G401.6 (cell line): ENCODE measurements around the gene ZNF747.
"Not testable (repeated sequence)": the region's sequence is repeated elsewhere in the genome, so short reads cannot be mapped to it uniquely, and the experiment has no call there.

Experiments used
- FAIRE-seq: peaks from 2 replicates; lab custom pipeline; 2012; peaks lifted over from hg19 to GRCh38; lab: Jason Lieb, UNC

Gene ZNF747

GRCh38 chr16:30557957-30558788 lies 23.5 kb upstream of the ZNF747 start, which contains the start of gene ZNF764:
TSS of gene ZNF764 (minus strand) at chr16:30558374. CDS start at chr16:30558182, 192 bp downstream.
- FAIRE-seq, result peak; percentile 99

GRCh38 chr16:30557707-30557956 lies 23.0 kb upstream of the ZNF747 start:
- FAIRE-seq, result no peak

DNA sequence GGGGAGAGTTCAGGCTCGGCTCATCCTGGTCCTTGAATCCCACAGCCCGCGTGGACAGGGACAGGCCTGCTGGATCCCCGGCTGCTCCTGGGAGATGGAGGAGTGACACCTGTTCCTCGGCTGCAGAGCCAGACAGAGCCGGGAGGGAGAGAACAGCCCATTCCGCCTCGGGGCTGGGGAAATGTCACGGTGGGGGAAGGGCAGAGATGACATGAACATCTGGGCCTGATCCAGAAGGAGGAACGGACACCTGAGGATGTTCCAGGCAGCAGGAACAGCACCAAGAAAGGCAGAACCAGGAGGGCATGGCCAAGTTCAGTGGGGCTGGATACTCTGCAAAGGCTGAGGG lies 21.4 kb upstream of the ZNF747 start:
- FAIRE-seq, result no peak

- FAIRE-seq, result no peak
Observed at GRCh38 chr16:30555315-30556124, 20.9 kb upstream of the ZNF747 start.

- no peak for FAIRE-seq
Observed at GRCh38 chr16:30554557-30555314, 20.1 kb upstream of the ZNF747 start.

DNA sequence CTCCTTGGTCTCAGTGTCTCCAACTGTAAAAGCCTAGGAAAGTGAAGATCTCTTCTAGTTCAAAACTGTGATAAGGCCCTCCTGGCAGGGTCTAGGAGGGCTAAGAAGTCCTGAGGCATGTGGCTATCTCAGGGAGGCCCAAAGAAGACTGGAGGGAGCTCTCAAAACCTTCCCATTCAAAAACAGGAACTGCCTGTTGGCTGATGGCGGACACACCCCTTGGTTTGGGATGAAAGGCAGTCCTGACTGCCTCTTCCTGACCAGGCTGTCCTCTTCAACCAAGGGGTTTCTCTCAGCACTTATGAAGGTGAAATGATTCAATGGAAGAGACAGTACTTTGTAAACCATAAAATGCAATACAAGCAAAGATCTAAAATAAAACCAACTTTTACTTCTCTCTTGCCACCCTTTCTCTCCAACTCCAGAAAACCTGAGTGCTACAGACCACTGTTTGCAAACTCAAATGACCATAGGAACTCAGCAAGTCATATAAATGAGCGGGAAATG lies 18.8 kb upstream of the ZNF747 start:
- FAIRE-seq, result no peak

- FAIRE-seq, result no peak
Observed at GRCh38 chr16:30552956-30553355, 18.3 kb upstream of the ZNF747 start.

- FAIRE-seq, result no peak
Observed at GRCh38 chr16:30551781-30552180, 17.1 kb upstream of the ZNF747 start.

GRCh38 chr16:30548416-30549253 lies 14.0 kb upstream of the ZNF747 start:
- no peak for FAIRE-seq

DNA sequence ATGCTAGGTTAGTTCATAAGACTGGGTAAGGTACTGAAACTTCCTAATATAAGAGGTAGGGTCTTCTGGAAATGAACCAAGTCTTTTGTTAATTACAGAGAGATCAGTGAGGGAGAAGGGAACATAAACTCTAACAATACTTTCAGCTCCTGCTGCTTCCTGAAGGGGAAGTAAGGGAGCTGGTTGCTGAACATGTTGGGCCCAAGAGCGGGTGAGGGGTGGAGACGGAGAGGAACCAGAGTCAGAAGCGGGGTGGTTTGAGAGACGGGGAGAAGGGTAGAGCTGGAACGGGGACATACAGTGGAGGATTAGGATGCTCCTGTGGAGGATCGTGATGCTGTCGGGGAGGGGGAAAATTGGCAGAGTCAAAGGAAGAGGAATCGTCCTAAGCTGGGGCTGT lies 11.5 kb upstream of the ZNF747 start:
- no peak for FAIRE-seq

- FAIRE-seq, result no peak
Observed at GRCh38 chr16:30543067-30543466, 8.4 kb upstream of the ZNF747 start.

- no peak for FAIRE-seq
Observed at GRCh38 chr16:30541502-30542329, 7.1 kb upstream of the ZNF747 start.

DNA sequence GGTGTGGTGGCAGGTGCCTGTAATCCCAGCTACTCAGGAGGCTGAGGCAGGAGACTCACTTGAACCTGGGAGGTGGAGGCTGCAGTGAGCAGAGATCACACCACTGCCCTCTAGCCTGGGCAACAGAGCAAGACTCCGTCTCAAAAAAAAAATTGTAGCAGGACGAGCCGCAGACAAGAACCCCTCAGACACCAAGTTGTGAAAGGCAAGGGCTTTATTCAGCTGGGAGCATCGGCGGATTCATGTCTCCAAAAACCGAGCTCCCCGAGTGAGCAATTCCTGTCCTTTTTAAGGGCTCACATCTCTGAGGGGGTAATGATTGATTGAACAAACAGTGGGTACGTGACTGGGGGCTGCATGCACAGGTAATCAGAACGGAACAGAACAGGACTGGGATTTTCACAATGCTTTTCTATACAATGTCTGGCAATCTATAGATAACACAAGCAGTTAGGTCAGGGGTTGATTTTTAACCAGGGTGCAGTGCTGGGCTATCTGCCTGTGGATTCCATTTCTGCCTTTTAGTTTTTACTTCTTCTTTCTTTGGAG lies 6.3 kb upstream of the ZNF747 start:
- not testable (repeated sequence) for FAIRE-seq

DNA sequence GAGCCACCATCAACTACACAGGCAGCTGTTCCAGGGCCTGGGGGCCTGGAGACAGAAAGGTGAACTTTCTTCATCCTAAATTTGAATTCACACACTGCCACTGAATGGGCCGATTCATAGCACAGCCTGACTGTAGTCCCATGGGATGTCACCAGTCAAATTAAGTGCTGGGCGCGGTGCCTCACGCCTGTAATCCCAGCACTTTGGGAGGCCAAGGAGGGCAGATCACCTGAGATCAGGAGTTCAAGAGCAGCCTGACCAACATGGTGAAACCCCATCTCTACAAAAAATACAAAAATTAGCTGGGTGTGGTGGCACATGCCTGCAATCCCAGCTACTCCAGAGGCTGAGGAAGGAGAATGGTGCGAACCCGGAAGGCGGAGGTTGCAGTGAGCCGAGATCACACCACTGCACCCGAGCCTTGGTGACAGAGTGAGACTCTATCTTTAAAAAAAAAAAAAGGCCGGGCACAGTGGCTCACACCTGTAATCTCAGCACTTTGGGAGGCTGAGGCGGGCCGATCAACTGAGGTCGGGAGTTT lies 5.4 kb upstream of the ZNF747 start:
- FAIRE-seq, result not testable (repeated sequence)

DNA sequence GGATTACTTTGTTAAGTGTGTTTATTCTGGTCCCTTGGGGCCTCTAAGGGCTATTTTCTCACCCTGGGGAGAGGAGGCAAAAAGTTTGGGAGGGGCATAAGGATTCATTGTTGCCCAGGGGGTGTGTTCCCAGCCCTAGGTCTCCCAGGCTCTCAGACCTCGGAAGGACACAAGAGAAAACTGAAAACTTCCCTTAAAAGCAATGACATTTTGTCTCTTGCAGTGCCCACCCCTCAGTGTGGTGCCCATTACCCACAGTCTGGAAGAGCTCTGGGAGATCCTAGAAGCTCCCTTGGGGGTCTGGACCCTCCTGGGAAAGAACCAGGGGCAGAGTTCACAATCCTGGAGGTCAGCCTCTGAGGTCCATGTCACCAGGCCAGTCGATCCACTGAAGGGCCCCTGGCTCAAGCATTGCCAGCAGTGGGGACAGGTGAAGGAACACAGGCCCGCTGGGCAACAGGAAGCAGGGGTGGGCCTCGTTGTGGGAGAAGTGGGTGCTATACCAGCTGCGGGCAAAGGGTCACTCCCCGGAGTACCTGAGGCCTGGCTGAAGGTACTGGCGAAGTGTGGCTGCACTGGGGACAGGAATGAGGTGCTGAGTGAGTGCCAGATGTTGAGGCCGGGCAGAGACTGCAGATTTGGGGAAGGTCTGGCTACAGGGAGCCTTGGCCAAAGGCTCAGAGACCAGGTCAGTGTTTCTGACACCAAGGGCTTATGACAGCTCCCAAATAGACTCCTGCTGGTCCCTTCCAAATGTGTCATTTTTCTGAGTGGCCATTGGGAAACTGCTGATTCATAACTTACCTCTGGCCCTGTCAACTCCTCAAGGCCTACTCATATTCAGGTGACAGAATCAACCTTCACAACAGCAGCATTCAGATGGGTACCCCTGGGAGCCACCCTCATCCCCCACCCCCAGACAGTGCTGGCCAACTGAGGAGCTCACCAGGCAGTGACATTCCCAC lies 4.6 kb upstream of the ZNF747 start:
- no peak for FAIRE-seq

DNA sequence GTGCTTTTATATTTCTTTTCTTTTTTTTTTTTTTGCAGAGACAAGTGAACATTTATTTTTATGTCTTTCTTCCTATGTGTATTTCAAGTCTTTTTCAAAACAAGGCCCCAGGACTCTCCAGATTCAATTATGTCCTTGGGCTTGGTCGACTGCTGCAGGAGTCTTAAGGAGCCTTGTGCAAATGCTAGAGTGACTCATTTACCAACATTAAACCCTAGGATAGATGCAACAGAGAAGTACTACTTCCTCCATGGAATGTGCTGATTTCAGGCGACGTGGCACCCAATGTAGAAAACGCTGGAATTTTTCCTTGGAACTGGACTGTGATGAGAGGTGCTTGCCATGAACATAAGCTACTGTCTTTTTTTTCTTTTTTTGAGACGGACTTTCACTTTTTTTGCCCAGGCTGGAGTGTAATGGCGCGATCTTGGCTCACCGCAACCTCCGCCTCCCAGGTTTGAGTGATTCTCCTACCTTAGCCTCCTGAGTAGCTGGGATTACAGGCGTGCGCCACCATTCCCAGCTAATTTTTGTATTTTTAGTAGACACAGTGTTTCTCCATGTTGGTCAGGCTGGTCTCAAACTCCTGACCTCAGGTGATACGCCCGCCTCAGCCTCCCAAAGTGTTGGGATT lies 1.9 kb upstream of the ZNF747 start:
- FAIRE-seq, result not testable (repeated sequence)

- FAIRE-seq, result no peak
Observed at GRCh38 chr16:30535777-30536190, 1.1 kb upstream of the ZNF747 start.

DNA sequence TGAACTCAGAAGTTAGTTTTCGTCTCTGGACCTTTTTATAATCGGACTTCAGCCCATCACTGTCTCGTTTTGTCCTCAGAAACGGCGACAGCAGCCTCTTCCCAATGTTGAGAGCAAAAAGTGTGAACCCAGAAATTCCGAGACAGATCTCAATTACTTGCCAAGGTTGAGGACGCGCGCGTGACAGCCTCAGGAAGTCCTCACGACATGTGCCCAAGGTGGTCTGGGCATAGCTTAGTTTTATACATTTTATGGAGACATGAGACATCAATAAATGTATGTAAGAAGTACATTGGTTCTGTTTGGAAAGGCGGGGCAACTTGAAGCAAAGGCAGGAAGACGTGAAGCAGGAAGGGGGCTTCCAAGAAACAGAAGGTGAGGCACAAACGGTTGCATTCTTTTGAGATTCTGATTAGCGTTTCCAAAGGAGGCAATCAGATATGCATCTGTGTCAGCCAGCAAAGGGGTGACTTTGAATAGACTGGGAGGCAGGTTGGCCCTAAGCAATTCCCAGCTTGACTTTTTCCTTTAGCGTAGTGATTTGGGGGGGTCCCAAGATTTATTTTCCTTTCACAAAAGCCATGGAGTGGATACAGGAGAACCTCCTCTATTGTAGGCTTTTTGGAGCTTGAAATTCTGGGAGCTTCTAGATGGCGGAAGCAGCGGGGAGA lies 583 bp upstream of the ZNF747 start:
- no peak for FAIRE-seq
